ENCODE results near the gene AXIN1. TPM values are rescaled to one million over a fixed set of nuclear protein-coding genes. Genes with fewer than 3 reads are reported as not detected.

The AXIN1 gene
- total and polyA plus RNA-seq, 2 of the 8 experiments (the other 6 are each of a cell fraction or from before 2014, with no cell fraction given): 12.5 to 41.9 TPM

DNA sequence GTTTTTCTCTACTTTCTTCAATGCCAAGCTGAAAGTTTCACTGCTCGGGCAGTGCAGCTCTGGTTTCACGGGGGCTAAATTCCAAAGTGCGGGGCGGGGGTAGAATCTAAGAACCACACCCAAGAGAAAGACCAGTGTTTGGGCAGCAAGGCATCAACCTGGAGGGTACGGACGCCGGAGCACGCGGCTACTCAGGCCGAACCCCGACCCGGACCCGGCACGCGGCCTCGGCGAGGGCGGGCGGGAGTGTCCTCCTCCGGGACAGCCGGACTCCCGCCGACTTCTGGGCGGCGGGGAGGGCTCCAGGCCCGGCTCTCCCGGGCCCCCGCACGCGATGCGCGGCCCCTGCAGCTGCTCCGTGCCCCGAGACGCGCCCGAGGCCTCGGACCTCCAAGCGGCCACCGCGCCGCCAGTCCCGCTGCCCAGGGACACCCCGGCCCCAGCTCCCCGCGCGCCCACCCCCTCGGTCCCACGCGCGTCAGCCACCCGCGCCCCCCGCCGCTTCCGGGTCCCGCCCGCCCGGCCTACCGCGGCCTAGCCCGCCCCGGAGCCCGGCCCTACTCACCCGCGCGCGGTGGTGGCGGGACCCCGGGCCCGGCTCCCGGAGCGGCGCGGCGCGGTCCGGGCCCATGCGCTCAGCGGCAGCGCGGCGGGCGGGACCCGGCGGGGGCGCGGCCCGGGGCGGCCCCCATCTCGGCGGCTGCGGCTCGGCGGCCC lies 561 bp downstream of the AXIN1 start:
- no peak for DNase-seq (ENCODE audit: low read depth in 1 of 2, low spot score in 2 of 2)
- H2AK5ac ChIP-seq (ENCODE audit: low read depth, low read length): no peak overlapping the region
- no peak overlapping the region for H4K5ac ChIP-seq (ENCODE audit: insufficient read length, low read depth, low read length)
- peak overlapping the region; percentile 63 to 89 (median 74) for H3K4me3 ChIP-seq (ENCODE audit: extremely low read depth in 1 of 4, insufficient read depth in 2 of 4, low read depth in 3 of 4, low read length in 4 of 4)
- H3K9me3 ChIP-seq (ENCODE audit: insufficient read depth in 2 of 2, low read depth in 1 of 2, low read length in 1 of 2): no peaks in the 10 kb centered on the region
- H2AFZ ChIP-seq (ENCODE audit: low read length): no peak overlapping the region
- H4K91ac ChIP-seq (replicated peaks; ENCODE audit: insufficient read length, low read length): no peak overlapping the region
- WGBS, 2 experiments (ENCODE audit: extremely low coverage in 1 of 2, insufficient coverage in 1 of 2, insufficient read length in 1 of 2, insufficient replicate concordance in 2 of 2, low coverage in 1 of 2, low lambda C conversion rate in 2 of 2, missing lambda C conversion rate in 1 of 2): 3% methylated on average over 25 of the region's 95 CpGs; no CpG with 5 or more reads in 1 of the 2 experiments
- H2BK15ac ChIP-seq (ENCODE audit: low read length): no peak overlapping the region
- peak overlapping the region; percentile 45 to 95 (median 60); a peak in 6 of 7 replicates for H3K9ac ChIP-seq (replicated peaks in 1 of 4; ENCODE audit: extremely low read depth in 1 of 4, low read depth in 3 of 4, low read length in 3 of 4)
- H3K4me1 ChIP-seq (replicated peaks in 1 of 4; ENCODE audit: control insufficient read depth in 3 of 4, insufficient read depth in 4 of 4, low read length in 3 of 4): peaks cover 0 to 4% (median 2%) of the 10 kb centered on the region in 4 experiments; a peak in 4 of 7 replicates
- peak overlapping the region; percentile 88 to 91 for H3K4me2 ChIP-seq (ENCODE audit: insufficient read depth in 1 of 2, low read depth in 2 of 2, low read length in 2 of 2)
- H3K79me1 ChIP-seq (ENCODE audit: low read depth, low read length): peaks cover 23% of the 10 kb centered on the region
- ChIA-PET POLR2A (ENCODE audit: partially characterized antibody) (interaction anchor here (0.6 to 2.7 kb wide), 11 partner anchors 9 to 1056 kb away, joined by 3 to 12 read pairs (median 3); partner anchors contain the start of genes FAM234A and LUC7L), CTCF (ENCODE audit: partially characterized antibody) (interaction anchor here (0.6 to 2.0 kb wide), 12 partner anchors 10 to 295 kb away, joined by 3 to 9 read pairs (median 4); partner anchors contain the start of gene FAM234A)
- no peak overlapping the region for H2BK20ac ChIP-seq (ENCODE audit: low read length)
- H3K56ac ChIP-seq (replicated peaks; ENCODE audit: insufficient read length, low read depth, low read length): no peak overlapping the region
- no peak overlapping the region for H3K14ac ChIP-seq (ENCODE audit: insufficient read length)
- H3K23me2 ChIP-seq (ENCODE audit: low read depth, low read length): peaks cover 7% of the 10 kb centered on the region; the same call in 1 of the 2 replicates
- no peak overlapping the region for H2BK120ac ChIP-seq (replicated peaks; ENCODE audit: low read depth, low read length)
- no peaks in the 10 kb centered on the region for H3K27me3 ChIP-seq (replicated peaks in 1 of 4; ENCODE audit: control insufficient read depth in 3 of 4, extremely low read depth in 1 of 4, insufficient read depth in 3 of 4, low read length in 3 of 4)
- no peak overlapping the region for H3K23ac ChIP-seq (ENCODE audit: insufficient read length)
- H3K79me2 ChIP-seq (ENCODE audit: control insufficient read depth in 1 of 2, insufficient read depth in 2 of 2, low read length in 2 of 2): peaks cover 9 to 46% of the 10 kb centered on the region in 2 experiments; a peak in 3 of 4 replicates
- no peak overlapping the region for H3K27ac ChIP-seq (ENCODE audit: low read depth, low read length)
- H3K18ac ChIP-seq (ENCODE audit: extremely low read depth, low read length): no peak overlapping the region
- peaks cover 9 to 22% of the 10 kb centered on the region in 2 experiments for H4K20me1 ChIP-seq (replicated peaks in 1 of 2; ENCODE audit: control insufficient read depth in 1 of 2, insufficient read depth in 2 of 2, low read length in 2 of 2)
- TF ChIP-seq, protein P1, sequence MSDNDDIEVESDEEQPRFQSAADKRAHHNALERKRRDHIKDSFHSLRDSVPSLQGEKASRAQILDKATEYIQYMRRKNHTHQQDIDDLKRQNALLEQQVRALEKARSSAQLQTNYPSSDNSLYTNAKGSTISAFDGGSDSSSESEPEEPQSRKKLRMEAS (IDR thresholded peaks at IDR 0.05): peak; percentile 90
- TF ChIP-seq, protein P2, sequence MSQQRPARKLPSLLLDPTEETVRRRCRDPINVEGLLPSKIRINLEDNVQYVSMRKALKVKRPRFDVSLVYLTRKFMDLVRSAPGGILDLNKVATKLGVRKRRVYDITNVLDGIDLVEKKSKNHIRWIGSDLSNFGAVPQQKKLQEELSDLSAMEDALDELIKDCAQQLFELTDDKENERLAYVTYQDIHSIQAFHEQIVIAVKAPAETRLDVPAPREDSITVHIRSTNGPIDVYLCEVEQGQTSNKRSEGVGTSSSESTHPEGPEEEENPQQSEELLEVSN (IDR thresholded peaks at IDR 0.05): peak; percentile 82
- TF ChIP-seq PHF8 (conservative IDR thresholded peaks at IDR 0.05; ENCODE audit: low read depth, low read length) (no peak; the same call in 1 of the 2 replicates), RBBP5 (IDR thresholded peaks at IDR 0.05; ENCODE audit: borderline replicate concordance, low read depth, low read length) (peak; percentile 55; the same call in 1 of the 2 replicates), KDM4A (IDR thresholded peaks at IDR 0.05; ENCODE audit: low read depth, low read length, severe bottlenecking) (peak; percentile 62), POLR2AphosphoS5 (IDR thresholded peaks at IDR 0.05; ENCODE audit: low read depth, low read length) (0 out of 2 replicates have a peak, but pooled peaks have one; percentile 23)
- TF ChIP-seq, protein P3, sequence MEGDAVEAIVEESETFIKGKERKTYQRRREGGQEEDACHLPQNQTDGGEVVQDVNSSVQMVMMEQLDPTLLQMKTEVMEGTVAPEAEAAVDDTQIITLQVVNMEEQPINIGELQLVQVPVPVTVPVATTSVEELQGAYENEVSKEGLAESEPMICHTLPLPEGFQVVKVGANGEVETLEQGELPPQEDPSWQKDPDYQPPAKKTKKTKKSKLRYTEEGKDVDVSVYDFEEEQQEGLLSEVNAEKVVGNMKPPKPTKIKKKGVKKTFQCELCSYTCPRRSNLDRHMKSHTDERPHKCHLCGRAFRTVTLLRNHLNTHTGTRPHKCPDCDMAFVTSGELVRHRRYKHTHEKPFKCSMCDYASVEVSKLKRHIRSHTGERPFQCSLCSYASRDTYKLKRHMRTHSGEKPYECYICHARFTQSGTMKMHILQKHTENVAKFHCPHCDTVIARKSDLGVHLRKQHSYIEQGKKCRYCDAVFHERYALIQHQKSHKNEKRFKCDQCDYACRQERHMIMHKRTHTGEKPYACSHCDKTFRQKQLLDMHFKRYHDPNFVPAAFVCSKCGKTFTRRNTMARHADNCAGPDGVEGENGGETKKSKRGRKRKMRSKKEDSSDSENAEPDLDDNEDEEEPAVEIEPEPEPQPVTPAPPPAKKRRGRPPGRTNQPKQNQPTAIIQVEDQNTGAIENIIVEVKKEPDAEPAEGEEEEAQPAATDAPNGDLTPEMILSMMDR (IDR thresholded peaks at IDR 0.05; ENCODE audit: control extremely low read depth in 1 of 3, insufficient read depth in 1 of 3, low read depth in 1 of 3, low read length in 3 of 3): no peak
- H3K4ac ChIP-seq (replicated peaks; ENCODE audit: insufficient read length, low read depth, low read length): no peak overlapping the region
- no peak overlapping the region for H2BK5ac ChIP-seq (ENCODE audit: low read depth, low read length)
- no peak overlapping the region for H2BK12ac ChIP-seq (ENCODE audit: low read depth, low read length)
- FAIRE-seq: no peak
- peaks cover 0 to 3% (median 0%) of the 10 kb centered on the region in 4 experiments; a peak in 1 of 8 replicates for H3K36me3 ChIP-seq (ENCODE audit: control insufficient read depth in 2 of 4, insufficient read depth in 4 of 4, low read length in 3 of 4)
- H4K8ac ChIP-seq (ENCODE audit: extremely low read depth, insufficient read depth, low read length): no peak overlapping the region; the same call in 1 of the 2 replicates
